SK-N-SH treated with all-trans-retinoic acid at 6 μM for 48 hours (cell line): ENCODE measurements around the gene CHI3L2.

Experiments used
- ATAC-seq: fragments of 200-7000 bp; cut with Tn5 transposase; 3 replicates; pipeline ENCODE4 v1.9.1; 2020; ENCODE audit warnings: mild to moderate bottlenecking, moderate library complexity
- ARNTL ChIP-seq: fragments of 450-650 bp; formaldehyde crosslinking; IDR thresholded peaks from 2 replicates; pipeline ENCODE4 v1.5.0; 2020; ENCODE audit warnings: low read depth, mild to moderate bottlenecking, moderate library complexity, borderline replicate concordance
- BACH2 ChIP-seq: fragments of 250-450 bp; sonication (Bioruptor Pico); IDR thresholded peaks from 2 replicates; pipeline ENCODE4 v1.9.0; 2021; ENCODE audit warnings: mild to moderate bottlenecking, borderline replicate concordance
- CREB5 ChIP-seq: fragments of 250-450 bp; sonication (Bioruptor Pico); IDR thresholded peaks from 2 replicates; pipeline ENCODE4 v1.5.1; 2020; ENCODE audit warnings: low read depth, mild to moderate bottlenecking, moderate library complexity
- CSDC2 ChIP-seq: fragments of 250-450 bp; sonication (Bioruptor Pico); IDR thresholded peaks from 2 replicates; pipeline ENCODE4 v1.5.0; 2020; ENCODE audit warnings: mild to moderate bottlenecking, moderate library complexity
- CSRNP3 ChIP-seq: fragments of 250-450 bp; sonication (Bioruptor Pico); IDR thresholded peaks from 2 replicates; pipeline ENCODE4 v1.5.1; 2021; ENCODE audit warnings: mild to moderate bottlenecking, moderate library complexity
- ESRRG ChIP-seq: fragments of 250-450 bp; sonication (Bioruptor Pico); IDR thresholded peaks from 2 replicates; pipeline ENCODE4 v1.6.1; 2021; ENCODE audit warnings: mild to moderate bottlenecking
- GLIS3 ChIP-seq: fragments of 250-450 bp; sonication (Bioruptor Pico); IDR thresholded peaks from 2 replicates; pipeline ENCODE4 v1.5.0; 2020; ENCODE audit warnings: mild to moderate bottlenecking, moderate library complexity
- ISL1 ChIP-seq: fragments of 250-450 bp; sonication (Bioruptor Pico); IDR thresholded peaks from 2 replicates; pipeline ENCODE4 v2.1.2; 2022; ENCODE audit warnings: mild to moderate bottlenecking, moderate library complexity
- OSR1 ChIP-seq: fragments of 250-450 bp; sonication (Bioruptor Pico); IDR thresholded peaks from 2 replicates; pipeline ENCODE4 v1.8.0; 2022; ENCODE audit warnings: moderate library complexity, mild to moderate bottlenecking, inconsistent platforms
- PATZ1 ChIP-seq: fragments of 250-450 bp; sonication (Bioruptor Pico); IDR thresholded peaks from 2 replicates; pipeline ENCODE4 v1.8.0; 2020; ENCODE audit warnings: mild to moderate bottlenecking, moderate library complexity, borderline replicate concordance
- POU6F1 ChIP-seq: fragments of 250-450 bp; sonication (Bioruptor Pico); IDR thresholded peaks from 2 replicates; pipeline ENCODE4 v1.8.0; 2021; ENCODE audit warnings: low read depth, mild to moderate bottlenecking, moderate library complexity, borderline replicate concordance
- PPARA ChIP-seq: fragments of 250-450 bp; sonication (Bioruptor Pico); IDR thresholded peaks from 2 replicates; pipeline ENCODE4 v1.5.0; 2020; ENCODE audit warnings: mild to moderate bottlenecking, borderline replicate concordance
- RARB ChIP-seq: fragments of 250-450 bp; sonication (Bioruptor Pico); IDR thresholded peaks from 2 replicates; pipeline ENCODE4 v1.8.0; 2021; ENCODE audit warnings: mild to moderate bottlenecking, moderate library complexity
- SNAI2 ChIP-seq: fragments of 250-450 bp; sonication (Bioruptor Pico); IDR thresholded peaks from 2 replicates; pipeline ENCODE4 v1.5.0; 2020; ENCODE audit warnings: mild to moderate bottlenecking, moderate library complexity
- TCF4 ChIP-seq: fragments of 250-450 bp; sonication (Bioruptor Pico); IDR thresholded peaks from 2 replicates; pipeline ENCODE4 v1.8.0; 2021; ENCODE audit warnings: mild to moderate bottlenecking, moderate library complexity, borderline replicate concordance
- TOX ChIP-seq: fragments of 250-450 bp; sonication (Bioruptor Pico); IDR thresholded peaks from 2 replicates; pipeline ENCODE4 v1.8.0; 2021; ENCODE audit warnings: mild to moderate bottlenecking, moderate library complexity, borderline replicate concordance
- TSHZ2 ChIP-seq: fragments of 250-450 bp; sonication (Bioruptor Pico); IDR thresholded peaks from 2 replicates; pipeline ENCODE4 v1.5.0; 2020; ENCODE audit warnings: mild to moderate bottlenecking, moderate library complexity
- ZFP3 ChIP-seq: fragments of 250-450 bp; sonication (Bioruptor Pico); IDR thresholded peaks from 2 replicates; pipeline ENCODE4 v1.5.0; 2020; ENCODE audit warnings: mild to moderate bottlenecking, moderate library complexity
- ZNF565 ChIP-seq: fragments of 450-650 bp; formaldehyde crosslinking; conservative IDR thresholded peaks from 2 replicates; pipeline ENCODE4 v1.5.0; 2020; ENCODE audit warnings: low read depth, mild to moderate bottlenecking, moderate library complexity
- ZNF8 ChIP-seq: fragments of 450-650 bp; formaldehyde crosslinking; IDR thresholded peaks from 2 replicates; pipeline ENCODE4 v1.5.0; 2020; ENCODE audit warnings: mild to moderate bottlenecking, moderate library complexity

The CHI3L2 gene

GRCh38 chr1:111193712-111194480 lies 33.6 kb upstream of the CHI3L2 start:
- no peak for ATAC-seq

GRCh38 chr1:111195002-111195684 lies 32.4 kb upstream of the CHI3L2 start:
- ATAC-seq: no peak
- no peak for TF ChIP-seq ISL1 (CRISPR knock-in tag)
- no peak for TF ChIP-seq CREB5 (CRISPR knock-in tag)
- no peak for TF ChIP-seq OSR1 (CRISPR knock-in tag)
- TF ChIP-seq POU6F1 (CRISPR knock-in tag): no peak
- no peak for TF ChIP-seq SNAI2
- TF ChIP-seq PATZ1 (CRISPR knock-in tag): no peak
- TF ChIP-seq ZNF565 (CRISPR knock-in tag): no peak

More at GRCh38 chr1:111193712-111194480, 33.6 kb upstream of the CHI3L2 start:
- TF ChIP-seq PPARA (CRISPR knock-in tag): no peak
- no peak for TF ChIP-seq ISL1 (CRISPR knock-in tag)
- no peak for TF ChIP-seq GLIS3 (CRISPR knock-in tag)
- no peak for TF ChIP-seq SNAI2
- no peak for TF ChIP-seq TOX (CRISPR knock-in tag)
- no peak for TF ChIP-seq POU6F1 (CRISPR knock-in tag)
- TF ChIP-seq ZFP3 (CRISPR knock-in tag): no peak
- no peak for TF ChIP-seq CSRNP3 (CRISPR knock-in tag)
- TF ChIP-seq ARNTL: no peak
- no peak for TF ChIP-seq BACH2
- TF ChIP-seq ZNF8 (CRISPR knock-in tag): no peak
- no peak for TF ChIP-seq PATZ1 (CRISPR knock-in tag)
- no peak for TF ChIP-seq ESRRG (CRISPR knock-in tag)
- TF ChIP-seq TSHZ2: no peak
- TF ChIP-seq TCF4 (CRISPR knock-in tag): no peak
- TF ChIP-seq CSDC2 (CRISPR knock-in tag): no peak
- TF ChIP-seq RARB (CRISPR knock-in tag): no peak
